Sigmoid colon (tissue), 7 donors: ENCODE measurements around the gene PSTPIP2. TPM values are rescaled to one million over a fixed set of nuclear protein-coding genes. Genes with fewer than 3 reads are reported as not detected.

Experiments used
- DNase-seq: peaks from one replicate; pipeline ENCODE4 v3.0.0-alpha.2; 2019
- H3K27ac ChIP-seq, 4 donors: fragments of 200-600 bp; sonication (generic); one replicate each; pipeline ENCODE4 v1.5.1; 2016 to 2019; ENCODE audit warnings: mild to moderate bottlenecking in 1 of 4
- H3K27me3 ChIP-seq, 3 donors: fragments of 200-600 bp; sonication (generic); one replicate each; pipeline ENCODE4 v1.5.1; 2019; ENCODE audit warnings: mild to moderate bottlenecking in 1 of 3
- H3K36me3 ChIP-seq, 4 donors: fragments of 200-600 bp; sonication (generic); one replicate each; pipeline ENCODE4 v1.5.1; 2016 to 2019
- H3K4me1 ChIP-seq, 4 donors: fragments of 200-600 bp; sonication (generic); one replicate each; pipeline ENCODE4 v1.5.1; 2017 to 2019
- H3K4me3 ChIP-seq, 4 donors: fragments of 200-600 bp; sonication (generic); one replicate each; pipeline ENCODE4 v1.5.1; 2017 to 2019; ENCODE audit warnings: mild to moderate bottlenecking in 2 of 4, moderate library complexity in 1 of 4
- H3K9me3 ChIP-seq, 4 donors: fragments of 200-600 bp in 3 of 4; sonication (generic) in 3 of 4; one replicate each; pipeline versions ENCODE4 v1.5.1 to v1.6.1; 2013 to 2019
- CTCF ChIP-seq, 4 experiments: fragments of 450-650 bp in 3 of 4; fragments of 200-600 bp in 1 of 4; IDR thresholded peaks; one replicate each; pipeline ENCODE4 v1.5.1; 2016 to 2019; ENCODE audit warnings: antibody characterized with exemption in 4 of 4, mild to moderate bottlenecking in 3 of 4, moderate library complexity in 2 of 4
- EP300 ChIP-seq, 4 donors: sonication (generic); formaldehyde crosslinking; IDR thresholded peaks; one replicate each; pipeline ENCODE4 v1.6.1; 2017; ENCODE audit warnings: antibody characterized with exemption in 4 of 4
- POLR2A ChIP-seq, 2 donors: fragments of 450-650 bp; IDR thresholded peaks; one replicate each; pipeline ENCODE4 v1.6.1; 2016; ENCODE audit warnings: antibody characterized with exemption in 2 of 2, mild to moderate bottlenecking in 2 of 2, moderate library complexity in 2 of 2
- POLR2AphosphoS5 ChIP-seq, 4 donors: sonication (generic); formaldehyde crosslinking; IDR thresholded peaks; one replicate each; pipeline ENCODE4 v1.6.1; 2017; ENCODE audit warnings: antibody characterized with exemption in 4 of 4
- WGBS, 2 donors: extraction: QIAGEN DNeasy Blood & Tissue Kit; methylation state at CpG; one replicate each; pipeline ENCODE4 v1.1.7; 2013; 5-methylcytosine and 5-hydroxymethylcytosine counted together
- intact Hi-C: fragments of 100-400 bp; cut with DNase I; formaldehyde crosslinking; loops from one replicate; pipeline ENCODE4 v1.15.1; 2023
- polyA plus RNA-seq, 3 donors: library from polyadenylated mRNA; stranded (reverse); fragments of 200-250 nt; gene quantifications; one replicate each; pipeline ENCODE4 v1.2.3, GENCODE V29; 2013
- small RNA-seq, 3 donors: library from RNA; depleted of rRNA; stranded (forward); fragments of <200 nt; gene quantifications; one replicate each; pipeline ENCODE3, GENCODE V24; 2016
- total RNA-seq, 4 donors: library from RNA; depleted of rRNA; stranded (reverse); fragments of >200 nt; gene quantifications; one replicate each; pipeline ENCODE4 v1.1.0, GENCODE V29; 2016
- donor health status: healthy with polysubstance abuse.
- donor health status: Bipolar disorder and iron deficiency.
- donor health status: healthy.

The PSTPIP2 gene
- total and polyA plus RNA-seq, 7 donors = 4.2 to 15.0 (median 7.6) TPM

GRCh38 chr18:45939236-45939635, 132.8 kb downstream of the PSTPIP2 start:
- Histone ChIP-seq H3K27me3 (no peaks in the 10 kb centered on the region), H3K4me1 (no peaks in the 10 kb centered on the region), H3K4me3 (no peak overlapping the region), H3K9me3 (no peaks in the 10 kb centered on the region), H3K36me3 (peaks cover 22 to 87% (median 50%) of the 10 kb centered on the region in 4 donors), H3K27ac (no peak overlapping the region)
- no peak for TF ChIP-seq POLR2A (IDR thresholded peaks at IDR 0.05)
- no peak for TF ChIP-seq EP300 (IDR thresholded peaks at IDR 0.05)
- no peak for TF ChIP-seq POLR2AphosphoS5 (IDR thresholded peaks at IDR 0.05)
- TF ChIP-seq CTCF (IDR thresholded peaks at IDR 0.05) = no peak
- WGBS, 2 donors = 93 to 97% methylated on average over 2 of the region's 2 CpGs
- intact Hi-C loops = no loop called here
- no peak for DNase-seq

GRCh38 chr18:45938488-45938935, 133.5 kb downstream of the PSTPIP2 start:
- Histone ChIP-seq H3K36me3 (peaks cover 22 to 87% (median 44%) of the 10 kb centered on the region in 4 donors), H3K4me1 (no peaks in the 10 kb centered on the region), H3K4me3 (no peak overlapping the region), H3K27me3 (no peaks in the 10 kb centered on the region), H3K9me3 (no peaks in the 10 kb centered on the region), H3K27ac (no peak overlapping the region)
- WGBS, 2 donors = 50 to 90% methylated on average over 2 of the region's 2 CpGs
- TF ChIP-seq POLR2AphosphoS5 (IDR thresholded peaks at IDR 0.05) = no peak
- no peak for TF ChIP-seq EP300 (IDR thresholded peaks at IDR 0.05)
- intact Hi-C loops = no loop called here
- DNase-seq = no peak

GRCh38 chr18:45935591-45936335, 136.3 kb downstream of the PSTPIP2 start:
- Histone ChIP-seq H3K36me3 (peaks cover 7 to 86% (median 28%) of the 10 kb centered on the region in 4 donors), H3K9me3 (no peaks in the 10 kb centered on the region), H3K27ac (no peak overlapping the region), H3K4me3 (no peak overlapping the region), H3K4me1 (no peaks in the 10 kb centered on the region), H3K27me3 (no peaks in the 10 kb centered on the region)
- TF ChIP-seq CTCF (IDR thresholded peaks at IDR 0.05) (no peak), EP300 (IDR thresholded peaks at IDR 0.05) (no peak), POLR2AphosphoS5 (IDR thresholded peaks at IDR 0.05) (no peak), POLR2A (IDR thresholded peaks at IDR 0.05) (no peak)
- WGBS, 2 donors = 90% methylated on average over 3 of the region's 3 CpGs
- intact Hi-C loops = no loop called here
- DNase-seq = no peak

Small RNAs within 50 kb of the gene (small RNA-seq; reads per million reads assigned to genes)
- gene RN7SKP26 (0 reads per million in 3 donors), gene RNU6-1278P (0 reads per million in 3 donors), gene RNY4P37 (0 to 0.06 (median 0) reads per million in 3 donors)

Other genes with a start within 250 kb of the PSTPIP2 start
- gene SIGLEC15, start 246.6 kb downstream of the PSTPIP2 start, total RNA-seq = under 1 TPM in 1 of 4 donors, not detected in 3; 0.16 TPM
- gene SIGLEC15, start 246.6 kb downstream of the PSTPIP2 start, polyA plus RNA-seq = under 1 TPM; 0.09 to 0.60 (median 0.46) TPM
- 10 to 100 TPM; 17.1 to 29.1 (median 26.9) TPM for gene EPG5, start 104.9 kb downstream of the PSTPIP2 start, total RNA-seq
- gene EPG5, start 104.9 kb downstream of the PSTPIP2 start, polyA plus RNA-seq = 1 to 10 TPM; 3.7 to 6.9 (median 4.2) TPM
- 100 to 1,000 TPM; 338 to 549 (median 474) TPM for gene ATP5F1A, start 26.0 kb upstream of the PSTPIP2 start, total RNA-seq
- gene ATP5F1A, start 26.0 kb upstream of the PSTPIP2 start, polyA plus RNA-seq = 100 to 1,000 TPM; 549 to 768 (median 601) TPM
- gene HAUS1, start 32.1 kb upstream of the PSTPIP2 start, total RNA-seq = 10 to 100 TPM; 24.2 to 62.1 (median 43.5) TPM
- gene HAUS1, start 32.1 kb upstream of the PSTPIP2 start, polyA plus RNA-seq = 10 to 100 TPM; 24.0 to 26.8 (median 26.8) TPM